Lower lobe of right lung (tissue), 2 donors: Measurements from ENCODE around the gene PRUNE2. TPM values are rescaled to one million over a fixed set of nuclear protein-coding genes. Genes with fewer than 3 reads are reported as not detected.

Source experiments
- ATAC-seq, 2 donors: fragments of 200-7000 bp; cut with Tn5 transposase; one replicate each; pipeline ENCODE4 v1.9.1; 2020 to 2022; ENCODE audit warnings: mild to moderate bottlenecking in 2 of 2, moderate library complexity in 2 of 2
- DNase-seq: peaks from one replicate; pipeline ENCODE4 v3.0.0-alpha.2; 2020
- H3K27ac ChIP-seq: fragments of 200-600 bp; one replicate; pipeline ENCODE4 v1.8.0; 2022
- H3K27me3 ChIP-seq: fragments of 200-600 bp; one replicate; pipeline ENCODE4 v1.8.0; 2022; ENCODE audit warnings: low read depth
- H3K36me3 ChIP-seq: fragments of 200-600 bp; one replicate; pipeline ENCODE4 v1.8.0; 2022; ENCODE audit warnings: mild to moderate bottlenecking
- H3K4me1 ChIP-seq: fragments of 200-600 bp; one replicate; pipeline ENCODE4 v1.8.0; 2022
- H3K4me3 ChIP-seq: fragments of 200-600 bp; one replicate; pipeline ENCODE4 v1.8.0; 2022; ENCODE audit warnings: mild to moderate bottlenecking
- H3K9me3 ChIP-seq: fragments of 200-600 bp; one replicate; pipeline ENCODE4 v1.8.0; 2022
- intact Hi-C: fragments of 100-400 bp; cut with DNase I; formaldehyde crosslinking; loops from one replicate; pipeline ENCODE4 v1.11.0; 2022
- total RNA-seq: library from RNA; stranded (reverse); fragmentation: NEBNext Ultra II Directional; extraction: Animal tissue kit (Norgen Biotek cat#: 25700); gene quantifications from one replicate; pipeline ENCODE4 v1.2.1, GENCODE V29; 2021
- TF ChIP-seq, protein P1 (sequence below): fragments of 200-600 bp; IDR thresholded peaks from one replicate; pipeline ENCODE4 v1.8.0; 2022; ENCODE audit warnings: antibody characterized with exemption, mild to moderate bottlenecking
- donor health status: DM: no; HTN: yes; CAD: no; lungs with severe emphysema.

PRUNE2 gene
- total RNA-seq, 1 donor from 2014 or later, result 13.6 TPM

DNA sequence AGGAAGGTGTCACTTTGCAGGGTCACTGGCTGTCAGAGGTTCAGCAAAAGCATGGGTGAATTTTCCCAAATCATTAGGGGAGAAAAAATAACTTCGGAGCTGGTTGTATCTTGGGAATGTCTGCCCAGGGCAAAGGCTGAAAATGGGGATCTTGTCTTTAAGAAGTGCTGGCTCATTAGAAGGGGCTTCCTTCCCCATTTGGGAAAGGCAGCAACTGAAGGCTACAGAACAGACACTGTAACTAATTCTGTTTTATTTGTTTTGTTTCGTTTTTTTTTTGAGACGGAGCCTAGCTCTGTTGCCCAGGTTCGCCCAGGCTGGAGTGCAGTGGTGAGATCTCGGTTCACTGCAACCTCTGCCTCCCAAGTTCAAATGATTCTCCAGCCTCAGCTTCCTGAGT, 212.0 kb downstream of the PRUNE2 start:
- no peak for DNase-seq
- Histone ChIP-seq H3K27ac (no peak overlapping the region), H3K9me3 (no peaks in the 10 kb centered on the region), H3K27me3 (peaks cover 3% of the 10 kb centered on the region), H3K4me1 (peaks cover 7% of the 10 kb centered on the region), H3K36me3 (no peaks in the 10 kb centered on the region), H3K4me3 (no peak overlapping the region)
- ATAC-seq, result no peak
- TF ChIP-seq, protein P1, sequence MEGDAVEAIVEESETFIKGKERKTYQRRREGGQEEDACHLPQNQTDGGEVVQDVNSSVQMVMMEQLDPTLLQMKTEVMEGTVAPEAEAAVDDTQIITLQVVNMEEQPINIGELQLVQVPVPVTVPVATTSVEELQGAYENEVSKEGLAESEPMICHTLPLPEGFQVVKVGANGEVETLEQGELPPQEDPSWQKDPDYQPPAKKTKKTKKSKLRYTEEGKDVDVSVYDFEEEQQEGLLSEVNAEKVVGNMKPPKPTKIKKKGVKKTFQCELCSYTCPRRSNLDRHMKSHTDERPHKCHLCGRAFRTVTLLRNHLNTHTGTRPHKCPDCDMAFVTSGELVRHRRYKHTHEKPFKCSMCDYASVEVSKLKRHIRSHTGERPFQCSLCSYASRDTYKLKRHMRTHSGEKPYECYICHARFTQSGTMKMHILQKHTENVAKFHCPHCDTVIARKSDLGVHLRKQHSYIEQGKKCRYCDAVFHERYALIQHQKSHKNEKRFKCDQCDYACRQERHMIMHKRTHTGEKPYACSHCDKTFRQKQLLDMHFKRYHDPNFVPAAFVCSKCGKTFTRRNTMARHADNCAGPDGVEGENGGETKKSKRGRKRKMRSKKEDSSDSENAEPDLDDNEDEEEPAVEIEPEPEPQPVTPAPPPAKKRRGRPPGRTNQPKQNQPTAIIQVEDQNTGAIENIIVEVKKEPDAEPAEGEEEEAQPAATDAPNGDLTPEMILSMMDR, result no peak
- intact Hi-C loops, result no loop called here

DNA sequence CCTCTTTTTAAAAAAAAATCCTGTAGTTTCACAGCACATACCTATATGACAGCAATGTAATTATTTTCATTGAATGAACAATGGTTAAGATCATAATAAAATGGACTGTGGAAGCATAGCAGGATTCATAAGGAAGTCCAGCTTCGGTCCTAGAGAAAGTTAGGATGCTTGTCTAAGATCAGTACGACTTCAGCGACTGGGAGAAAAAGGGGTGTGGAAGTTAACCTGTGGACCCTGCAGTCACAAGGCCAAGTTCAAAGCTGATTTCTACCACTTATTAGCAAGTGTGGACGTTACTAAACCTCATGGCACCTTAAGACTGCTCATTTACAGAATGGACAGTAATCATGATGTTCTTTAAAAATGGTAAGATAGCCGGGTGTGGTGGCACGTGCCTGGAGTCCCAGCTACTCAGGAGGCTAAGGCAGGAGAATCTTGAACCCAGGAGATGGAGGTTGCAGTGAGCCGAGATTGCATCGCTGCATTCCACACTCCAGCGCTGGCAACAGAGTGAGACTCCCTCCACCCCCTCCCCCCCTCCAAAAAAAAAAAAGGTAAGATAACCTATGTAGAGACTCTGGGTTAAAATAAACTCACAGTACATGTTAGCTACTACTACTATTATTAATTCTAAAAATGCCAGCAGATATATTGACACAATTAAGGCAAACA, 213.3 kb downstream of the PRUNE2 start:
- Histone ChIP-seq H3K4me3 (peak overlapping the region; percentile 33), H3K36me3 (no peaks in the 10 kb centered on the region), H3K4me1 (peaks cover 20% of the 10 kb centered on the region), H3K9me3 (no peaks in the 10 kb centered on the region), H3K27me3 (peaks cover 3% of the 10 kb centered on the region), H3K27ac (no peak overlapping the region)
- TF ChIP-seq, protein P1, result no peak
- intact Hi-C loops, result no loop called here
- DNase-seq (no peak), ATAC-seq (no peak)

DNA sequence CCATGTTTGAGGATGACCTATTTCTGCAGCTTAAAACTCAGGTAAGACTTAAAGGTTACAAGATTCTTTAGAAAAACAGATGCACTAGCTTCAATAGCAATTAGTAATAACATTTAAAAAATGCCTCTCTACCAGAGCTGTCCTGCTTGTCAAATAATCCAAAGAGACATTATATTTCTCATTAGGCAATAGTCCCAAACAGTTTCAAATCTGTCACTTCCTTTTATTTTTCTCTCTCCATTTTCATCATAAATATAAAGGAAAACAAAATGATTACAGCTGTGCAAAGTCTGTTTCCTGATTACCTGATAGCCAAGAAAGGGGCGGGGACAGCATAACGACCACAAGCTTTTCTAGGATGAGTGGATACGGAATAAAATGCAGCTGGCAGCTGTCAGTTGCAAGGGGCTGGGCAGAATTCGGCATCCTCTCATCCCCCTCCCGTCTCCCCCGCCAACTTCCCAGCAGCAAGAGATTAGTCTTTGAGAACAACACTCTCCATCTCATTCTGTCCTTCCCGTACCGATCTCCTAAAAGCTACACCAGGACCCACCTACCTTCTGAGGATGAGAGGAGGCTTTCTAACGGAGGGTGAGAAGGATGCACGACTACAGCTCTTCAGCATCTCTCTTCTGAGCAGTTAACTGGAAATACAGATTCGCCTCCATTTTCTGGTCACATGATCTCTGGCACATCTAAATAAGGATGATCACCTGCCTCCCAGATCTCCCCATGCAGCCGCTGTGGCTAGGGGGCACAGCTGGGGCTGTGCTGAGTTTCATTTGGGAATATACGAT, 214.2 kb downstream of the PRUNE2 start:
- TF ChIP-seq, protein P1, result no peak
- Histone ChIP-seq H3K4me3 (peak overlapping the region; percentile 33), H3K36me3 (no peaks in the 10 kb centered on the region), H3K4me1 (peaks cover 22% of the 10 kb centered on the region), H3K9me3 (no peaks in the 10 kb centered on the region), H3K27me3 (peaks cover 3% of the 10 kb centered on the region), H3K27ac (no peak overlapping the region)
- no peak for ATAC-seq
- intact Hi-C loops, result no loop called here
- DNase-seq, result no peak

DNA sequence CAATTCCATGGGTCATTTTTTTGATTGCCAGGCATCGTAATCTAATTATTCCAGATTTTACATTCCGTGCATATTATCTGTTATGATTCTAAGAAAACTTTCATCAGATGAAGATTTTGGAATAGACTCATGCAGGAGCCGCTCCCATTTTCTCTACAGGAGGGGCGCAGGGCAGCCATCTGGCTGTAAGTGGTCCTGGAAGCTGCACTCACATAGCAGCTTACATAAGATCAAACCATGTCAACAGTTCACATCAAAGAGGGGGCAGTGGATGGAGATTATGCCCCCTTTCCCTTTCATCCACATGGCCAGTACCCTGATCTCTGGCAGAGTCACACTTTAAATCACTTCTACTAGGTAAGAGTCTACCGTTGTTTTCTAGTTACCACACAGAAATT, 214.9 kb downstream of the PRUNE2 start:
- Histone ChIP-seq H3K4me3 (no peak overlapping the region), H3K4me1 (peaks cover 22% of the 10 kb centered on the region), H3K9me3 (no peaks in the 10 kb centered on the region), H3K27me3 (peaks cover 3% of the 10 kb centered on the region), H3K27ac (no peak overlapping the region), H3K36me3 (no peaks in the 10 kb centered on the region)
- ATAC-seq (no peak), DNase-seq (no peak)
- TF ChIP-seq, protein P1, result no peak
- intact Hi-C loops, result no loop called here

DNA sequence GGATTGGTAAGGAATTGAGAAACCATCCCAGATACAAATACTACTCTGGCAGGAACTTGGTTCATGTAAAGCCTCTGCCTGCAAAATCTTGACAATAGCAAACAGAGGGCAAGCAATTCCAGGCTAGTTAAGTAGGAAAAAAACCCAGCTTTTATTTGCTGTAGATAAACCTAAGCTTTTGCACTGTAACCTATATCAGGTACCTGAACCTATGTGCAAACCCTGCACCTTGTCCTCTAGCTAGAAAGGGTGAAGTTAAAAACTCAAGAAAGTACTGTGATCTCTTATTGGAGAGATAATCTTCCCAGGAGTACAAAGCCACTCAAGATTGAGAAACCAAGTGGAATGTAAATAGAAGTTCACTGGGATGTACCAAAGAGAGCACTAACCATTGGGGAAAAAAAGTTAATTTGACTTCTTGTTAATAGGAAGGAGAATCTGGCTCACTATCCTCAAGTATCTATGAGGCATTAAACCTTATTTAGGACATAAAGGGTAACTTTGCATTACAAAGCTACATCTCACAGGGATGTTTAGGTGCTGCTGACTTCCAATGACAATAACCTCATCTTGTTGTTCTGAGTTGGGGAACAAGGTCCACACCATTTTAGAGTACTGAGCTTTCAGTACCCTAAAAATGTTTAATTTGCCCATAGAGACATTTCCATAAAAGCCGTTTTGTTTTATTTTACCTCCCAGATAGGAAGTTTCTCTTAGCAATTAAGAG, 215.5 kb downstream of the PRUNE2 start:
- no peak for DNase-seq
- TF ChIP-seq, protein P1, result no peak
- no peak for ATAC-seq
- no peaks in the 10 kb centered on the region for H3K36me3 ChIP-seq
- no peak overlapping the region for H3K27ac ChIP-seq
- intact Hi-C loops, result no loop called here
- no peak overlapping the region for H3K4me3 ChIP-seq
- H3K27me3 ChIP-seq, result peaks cover 3% of the 10 kb centered on the region
- peaks cover 22% of the 10 kb centered on the region for H3K4me1 ChIP-seq
- no peaks in the 10 kb centered on the region for H3K9me3 ChIP-seq
